Neutrophil (primary cell): ENCODE results near the gene MTHFR.

Source experiments
- H3K27ac ChIP-seq: fragments of 200-600 bp; sonication (generic); 2 replicates; pipeline ENCODE4 v1.5.1; 2016; ENCODE audit warnings: mild to moderate bottlenecking, moderate library complexity
- H3K27me3 ChIP-seq: fragments of 200-600 bp; sonication (generic); 2 replicates; pipeline ENCODE4 v1.6.0; 2016; ENCODE audit warnings: mild to moderate bottlenecking
- H3K36me3 ChIP-seq: fragments of 200-600 bp; sonication (generic); 2 replicates; pipeline ENCODE4 v1.5.1; 2017
- H3K4me1 ChIP-seq, 2 experiments: fragments of 200-600 bp in 1 of 2; sonication (generic) in 1 of 2; 1 replicate in 1 of 2; 2 replicates in 1 of 2; pipeline versions ENCODE4 v1.5.1 to v1.6.1; 2013 to 2016; ENCODE audit warnings: low read depth in 1 of 2, low read length in 1 of 2, mild to moderate bottlenecking in 1 of 2, moderate library complexity in 1 of 2; ENCODE audit not compliant: control insufficient read depth in 1 of 2, insufficient read depth in 1 of 2
- H3K4me3 ChIP-seq, 2 experiments: fragments of 200-600 bp in 1 of 2; sonication (generic) in 1 of 2; 1 replicate in 1 of 2; 2 replicates in 1 of 2; pipeline ENCODE4 v1.5.1; 2013 to 2016; ENCODE audit warnings: low read depth in 1 of 2, low read length in 1 of 2, mild to moderate bottlenecking in 1 of 2, moderate library complexity in 1 of 2
- H3K9me3 ChIP-seq: fragments of 200-600 bp; sonication (generic); 2 replicates; pipeline ENCODE4 v1.5.1; 2016
- CTCF ChIP-seq: fragments of 200-600 bp; sonication (generic); IDR thresholded peaks from 2 replicates; pipeline ENCODE4 v1.5.1; 2016; ENCODE audit warnings: antibody characterized with exemption

The MTHFR gene

GRCh38 chr1:11779715-11780379, 25.9 kb downstream of the MTHFR start:
- H3K27ac ChIP-seq: no peak overlapping the region
- no peak overlapping the region for H3K4me3 ChIP-seq
- TF ChIP-seq CTCF: no peak
- no peaks in the 10 kb centered on the region for H3K36me3 ChIP-seq
- no peaks in the 10 kb centered on the region for H3K4me1 ChIP-seq
- H3K9me3 ChIP-seq: no peaks in the 10 kb centered on the region
- peaks cover 7% of the 10 kb centered on the region for H3K27me3 ChIP-seq

- Histone ChIP-seq H3K36me3 (no peaks in the 10 kb centered on the region), H3K9me3 (no peaks in the 10 kb centered on the region), H3K27ac (no peak overlapping the region), H3K27me3 (no peaks in the 10 kb centered on the region), H3K4me1 (no peaks in the 10 kb centered on the region), H3K4me3 (no peak overlapping the region)
- TF ChIP-seq CTCF: no peak
Measured at GRCh38 chr1:11778844-11779623, 26.7 kb downstream of the MTHFR start.

GRCh38 chr1:11778336-11778735, 27.4 kb downstream of the MTHFR start:
- Histone ChIP-seq H3K4me3 (no peak overlapping the region), H3K27ac (no peak overlapping the region), H3K27me3 (no peaks in the 10 kb centered on the region), H3K9me3 (no peaks in the 10 kb centered on the region), H3K36me3 (no peaks in the 10 kb centered on the region), H3K4me1 (no peaks in the 10 kb centered on the region)
- TF ChIP-seq CTCF: no peak

GRCh38 chr1:11777658-11778322, 28.0 kb downstream of the MTHFR start:
- Histone ChIP-seq H3K36me3 (no peaks in the 10 kb centered on the region), H3K27ac (no peak overlapping the region), H3K4me3 (no peak overlapping the region), H3K27me3 (no peaks in the 10 kb centered on the region), H3K9me3 (no peaks in the 10 kb centered on the region), H3K4me1 (no peaks in the 10 kb centered on the region)
- no peak for TF ChIP-seq CTCF

GRCh38 chr1:11774753-11775152, 31.0 kb downstream of the MTHFR start:
- no peak overlapping the region for H3K27ac ChIP-seq
- H3K9me3 ChIP-seq: no peaks in the 10 kb centered on the region
- no peak for TF ChIP-seq CTCF
- no peaks in the 10 kb centered on the region for H3K27me3 ChIP-seq
- H3K4me3 ChIP-seq: no peak overlapping the region
- no peaks in the 10 kb centered on the region for H3K36me3 ChIP-seq
- H3K4me1 ChIP-seq: no peaks in the 10 kb centered on the region
